ENCODE measurements around the gene KDM6B.

KDM6B gene

DNA sequence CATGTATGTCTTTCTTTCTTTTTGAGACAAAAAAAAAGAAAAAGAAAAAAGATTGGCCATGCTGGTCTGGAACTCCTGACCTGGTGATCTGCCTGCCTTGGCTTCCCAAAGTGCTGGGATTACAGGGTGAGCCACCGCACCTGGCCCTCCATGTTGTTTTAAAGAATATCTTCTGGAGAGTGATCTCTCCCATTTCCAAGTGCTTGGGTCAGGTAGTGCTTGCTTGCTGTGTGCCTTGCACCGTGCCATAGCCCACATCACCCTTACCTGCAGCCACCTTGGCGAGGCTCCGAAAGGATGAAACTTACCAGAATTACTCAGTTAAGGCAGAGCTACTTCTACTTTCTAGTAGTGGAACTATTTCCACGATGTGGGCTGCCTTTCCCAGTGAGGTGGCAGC, 19.0 kb upstream of the KDM6B start:
- DNase-seq (ENCODE audit: low read depth) = no peak
- H3K4me3 ChIP-seq (ENCODE audit: low read length) = no peak overlapping the region
- TF ChIP-seq, protein P1, sequence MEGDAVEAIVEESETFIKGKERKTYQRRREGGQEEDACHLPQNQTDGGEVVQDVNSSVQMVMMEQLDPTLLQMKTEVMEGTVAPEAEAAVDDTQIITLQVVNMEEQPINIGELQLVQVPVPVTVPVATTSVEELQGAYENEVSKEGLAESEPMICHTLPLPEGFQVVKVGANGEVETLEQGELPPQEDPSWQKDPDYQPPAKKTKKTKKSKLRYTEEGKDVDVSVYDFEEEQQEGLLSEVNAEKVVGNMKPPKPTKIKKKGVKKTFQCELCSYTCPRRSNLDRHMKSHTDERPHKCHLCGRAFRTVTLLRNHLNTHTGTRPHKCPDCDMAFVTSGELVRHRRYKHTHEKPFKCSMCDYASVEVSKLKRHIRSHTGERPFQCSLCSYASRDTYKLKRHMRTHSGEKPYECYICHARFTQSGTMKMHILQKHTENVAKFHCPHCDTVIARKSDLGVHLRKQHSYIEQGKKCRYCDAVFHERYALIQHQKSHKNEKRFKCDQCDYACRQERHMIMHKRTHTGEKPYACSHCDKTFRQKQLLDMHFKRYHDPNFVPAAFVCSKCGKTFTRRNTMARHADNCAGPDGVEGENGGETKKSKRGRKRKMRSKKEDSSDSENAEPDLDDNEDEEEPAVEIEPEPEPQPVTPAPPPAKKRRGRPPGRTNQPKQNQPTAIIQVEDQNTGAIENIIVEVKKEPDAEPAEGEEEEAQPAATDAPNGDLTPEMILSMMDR (conservative IDR thresholded peaks at IDR 0.05; ENCODE audit: low read length) = no peak

DNA sequence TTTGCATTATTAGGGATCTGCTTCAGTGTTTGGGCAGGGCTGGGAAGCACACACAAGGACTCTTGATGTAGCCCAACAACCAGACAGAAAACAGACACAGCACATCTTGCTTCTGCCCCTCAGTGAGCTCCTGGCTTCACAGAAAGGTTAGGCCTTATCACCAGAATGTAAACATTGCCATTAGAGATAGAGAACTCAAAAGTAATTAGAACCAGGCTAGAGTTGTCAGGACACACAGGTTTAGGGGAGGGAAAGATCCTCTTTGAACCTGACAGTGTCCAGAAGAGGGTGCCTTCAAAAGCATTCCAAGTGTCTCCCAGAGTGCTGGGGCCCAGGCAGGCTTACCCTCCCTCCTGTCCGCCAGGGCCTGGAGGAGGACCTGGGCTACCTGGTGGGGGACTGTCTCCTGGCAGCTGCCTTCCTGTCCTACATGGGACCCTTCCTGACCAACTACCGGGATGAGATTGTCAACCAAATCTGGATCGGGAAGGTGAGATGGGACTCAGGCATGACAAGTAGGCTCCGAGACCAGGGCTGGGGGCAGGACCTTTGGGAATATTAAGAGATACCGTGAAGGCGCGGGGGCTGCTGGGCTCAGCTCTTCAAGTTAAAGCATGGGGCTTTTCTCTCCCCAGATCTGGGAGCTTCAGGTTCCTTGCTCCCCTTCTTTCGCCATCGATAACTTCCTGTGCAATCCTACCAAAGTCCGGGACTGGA, 16.9 kb upstream of the KDM6B start:
- H3K4me3 ChIP-seq (ENCODE audit: low read length) = no peak overlapping the region
- no peak for DNase-seq (ENCODE audit: low read depth)
- TF ChIP-seq, protein P1 (conservative IDR thresholded peaks at IDR 0.05; ENCODE audit: low read length) = no peak

DNA sequence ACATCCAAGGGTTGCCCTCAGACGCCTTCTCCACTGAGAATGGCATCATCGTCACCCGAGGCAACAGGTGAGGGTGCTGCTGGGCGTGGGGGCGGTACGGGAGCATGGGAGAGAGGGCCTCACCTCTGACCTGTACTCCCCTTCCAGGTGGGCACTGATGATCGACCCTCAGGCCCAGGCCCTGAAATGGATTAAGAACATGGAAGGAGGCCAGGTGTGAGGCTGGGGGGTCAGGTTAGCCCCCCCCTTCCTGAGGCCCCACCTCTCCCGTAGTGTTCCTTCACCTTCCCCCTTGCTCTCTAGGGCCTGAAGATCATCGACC, 16.4 kb upstream of the KDM6B start:
- TF ChIP-seq, protein P1 (conservative IDR thresholded peaks at IDR 0.05; ENCODE audit: low read length) = no peak
- no peak overlapping the region for H3K4me3 ChIP-seq (ENCODE audit: low read length)
- DNase-seq (ENCODE audit: low read depth) = no peak

DNA sequence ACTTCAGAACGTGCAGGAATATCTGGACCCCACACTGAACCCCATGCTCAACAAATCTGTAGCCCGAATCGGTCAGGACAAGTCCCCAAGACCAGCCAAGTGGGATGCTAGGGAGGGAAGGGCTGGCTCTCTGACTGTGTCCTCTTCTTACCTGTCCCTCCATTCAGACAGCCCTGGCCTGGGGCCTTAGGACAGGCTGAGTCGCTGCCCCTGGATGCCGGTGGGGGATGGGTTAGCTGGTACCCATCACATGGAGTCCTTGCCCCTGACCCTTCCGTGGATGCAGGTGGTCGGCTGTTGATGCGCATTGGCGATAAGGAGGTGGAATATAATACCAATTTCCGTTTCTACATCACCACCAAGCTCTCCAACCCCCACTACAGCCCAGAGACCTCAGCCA, 16.0 kb upstream of the KDM6B start:
- no peak overlapping the region for H3K4me3 ChIP-seq (ENCODE audit: low read length)
- TF ChIP-seq, protein P1 (conservative IDR thresholded peaks at IDR 0.05; ENCODE audit: low read length) = no peak
- DNase-seq (ENCODE audit: low read depth) = no peak

DNA sequence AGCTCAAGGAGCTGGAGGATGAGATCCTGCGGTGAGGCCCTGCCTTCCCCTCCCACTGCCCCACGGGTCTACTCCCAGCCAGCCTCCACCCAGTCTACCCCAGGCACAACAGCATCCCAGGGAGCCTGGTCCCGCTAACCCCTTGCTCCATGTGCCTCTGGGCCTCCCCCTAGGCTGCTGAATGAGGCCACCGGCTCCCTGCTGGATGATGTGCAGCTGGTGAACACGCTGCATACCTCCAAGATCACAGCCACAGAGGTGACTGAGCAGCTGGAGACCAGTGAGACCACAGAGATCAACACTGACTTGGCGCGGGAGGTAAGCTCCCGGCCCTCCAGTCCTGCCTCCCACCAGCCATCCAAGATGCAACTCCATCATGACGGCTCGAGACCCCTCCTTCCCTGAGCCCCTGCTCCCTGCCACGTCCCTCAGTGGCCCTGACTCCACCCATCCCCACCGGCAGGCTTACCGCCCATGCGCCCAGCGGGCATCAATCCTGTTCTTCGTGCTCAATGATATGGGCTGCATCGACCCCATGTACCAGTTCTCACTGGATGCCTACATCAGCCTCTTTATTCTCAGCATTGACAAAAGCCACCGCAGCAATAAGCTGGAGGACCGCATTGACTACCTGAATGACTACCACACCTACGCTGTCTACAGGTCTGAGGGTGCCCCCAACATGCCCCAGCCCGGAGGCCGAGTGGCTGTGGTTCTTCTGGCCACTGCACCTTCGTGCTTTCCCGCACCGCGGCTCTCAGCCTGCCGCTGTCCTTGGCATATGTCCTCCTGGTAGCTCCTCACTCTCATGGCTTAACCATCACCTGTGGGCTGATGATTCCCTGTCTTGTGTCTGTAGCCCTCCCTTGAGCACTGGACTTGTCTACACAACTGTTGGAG, 15.0 kb upstream of the KDM6B start:
- TF ChIP-seq, protein P1 (conservative IDR thresholded peaks at IDR 0.05; ENCODE audit: low read length) = no peak
- DNase-seq (ENCODE audit: low read depth) = no peak
- no peak overlapping the region for H3K4me3 ChIP-seq (ENCODE audit: low read length)

DNA sequence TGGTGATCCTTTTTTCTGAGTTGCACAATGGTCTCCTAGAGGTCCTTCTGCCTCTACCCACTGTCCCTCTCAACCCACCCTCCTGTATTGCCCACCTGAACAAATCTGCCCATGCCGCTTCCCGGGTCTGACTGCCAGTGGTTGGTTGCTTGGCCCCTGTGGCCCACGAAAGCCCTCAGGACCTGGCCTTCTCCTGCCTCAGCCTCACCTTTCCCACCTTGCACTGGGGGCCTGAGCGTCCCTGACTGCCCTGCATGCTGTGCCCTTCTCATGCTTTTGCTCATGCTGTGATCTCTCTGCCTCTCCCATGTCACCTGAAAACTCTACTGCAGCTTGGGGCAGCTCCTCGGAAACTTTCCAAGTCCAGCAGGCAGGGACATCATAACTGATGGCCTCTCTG, 13.8 kb upstream of the KDM6B start:
- no peak overlapping the region for H3K4me3 ChIP-seq (ENCODE audit: low read length)
- TF ChIP-seq, protein P1 (conservative IDR thresholded peaks at IDR 0.05; ENCODE audit: low read length) = no peak
- no peak for DNase-seq (ENCODE audit: low read depth)

DNA sequence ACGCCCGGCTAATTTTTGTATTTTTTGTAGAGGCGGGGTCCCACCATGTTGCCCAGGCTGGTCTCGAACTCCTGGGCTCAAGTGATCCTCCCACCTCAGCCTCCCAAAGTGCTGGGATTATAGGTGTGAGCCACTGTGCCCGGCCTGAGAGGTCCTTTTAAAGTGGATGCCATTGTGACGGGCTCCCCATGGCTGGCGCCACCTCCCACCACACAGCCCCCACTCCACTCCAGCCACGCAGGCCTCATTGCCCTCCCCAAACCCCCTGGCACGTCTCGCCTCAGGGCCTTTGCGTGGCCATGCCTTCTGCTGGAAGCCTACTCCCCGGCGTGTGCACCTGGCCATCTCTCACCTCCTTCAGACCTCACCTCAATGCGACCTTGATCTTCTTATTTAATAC, 11.9 kb upstream of the KDM6B start:
- TF ChIP-seq, protein P1 (conservative IDR thresholded peaks at IDR 0.05; ENCODE audit: low read length) = no peak
- no peak overlapping the region for H3K4me3 ChIP-seq (ENCODE audit: low read length)
- DNase-seq (ENCODE audit: low read depth) = no peak

Measured in AG10803 (cell line).